Measurements from ENCODE around the gene WSB1. TPM values are rescaled to one million over a fixed set of nuclear protein-coding genes. Genes with fewer than 3 reads are reported as not detected.

WSB1 gene
- total RNA-seq, 1 donor from 2014 or later = 176 TPM

DNA sequence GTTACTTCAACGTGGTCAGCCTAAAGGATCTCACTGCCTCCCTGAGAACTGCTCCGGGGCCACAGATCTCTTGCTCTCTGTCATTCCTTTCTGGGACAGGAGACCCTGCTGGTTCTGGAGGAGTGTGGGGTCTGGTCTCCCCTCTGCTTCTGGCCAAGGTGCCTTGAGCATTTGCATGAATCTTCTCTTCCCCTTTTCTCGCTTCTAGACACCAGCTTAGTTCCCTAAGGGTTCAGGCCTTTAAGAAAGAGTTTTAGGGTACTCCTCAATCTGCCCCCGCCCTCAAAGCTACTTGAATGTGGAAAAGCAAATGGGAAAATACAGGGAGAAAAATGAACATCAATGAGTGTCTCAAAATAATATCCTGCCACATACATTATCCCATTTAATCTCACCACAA lies 48.1 kb downstream of the WSB1 start:
- DNase-seq (ENCODE audit: low spot score in 2 of 2) = no peak

DNA sequence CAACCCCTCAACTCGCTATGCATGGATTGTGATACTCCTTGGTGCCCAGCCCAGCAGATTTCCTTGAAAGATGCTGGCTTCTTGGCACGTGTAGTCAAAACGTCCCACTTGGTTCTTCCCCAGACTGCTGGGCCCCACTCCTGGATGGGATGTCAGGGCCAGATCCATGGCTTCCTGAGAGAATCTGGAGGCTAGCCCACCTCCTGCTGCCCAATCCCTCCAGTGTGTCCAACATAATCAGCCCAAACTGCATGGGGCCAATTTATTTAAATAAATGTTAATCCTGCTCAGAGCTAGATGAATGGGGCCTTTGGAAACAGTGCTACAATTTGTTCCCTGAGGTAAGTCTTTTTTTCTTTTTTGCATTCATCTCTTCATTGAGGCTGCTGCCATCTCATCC lies 49.4 kb downstream of the WSB1 start:
- intact Hi-C loops (cut with DNase I) = no loop called here
- no peaks in the 10 kb centered on the region for H3K36me3 ChIP-seq
- no peaks in the 10 kb centered on the region for H3K9me3 ChIP-seq
- TF ChIP-seq, protein P1, sequence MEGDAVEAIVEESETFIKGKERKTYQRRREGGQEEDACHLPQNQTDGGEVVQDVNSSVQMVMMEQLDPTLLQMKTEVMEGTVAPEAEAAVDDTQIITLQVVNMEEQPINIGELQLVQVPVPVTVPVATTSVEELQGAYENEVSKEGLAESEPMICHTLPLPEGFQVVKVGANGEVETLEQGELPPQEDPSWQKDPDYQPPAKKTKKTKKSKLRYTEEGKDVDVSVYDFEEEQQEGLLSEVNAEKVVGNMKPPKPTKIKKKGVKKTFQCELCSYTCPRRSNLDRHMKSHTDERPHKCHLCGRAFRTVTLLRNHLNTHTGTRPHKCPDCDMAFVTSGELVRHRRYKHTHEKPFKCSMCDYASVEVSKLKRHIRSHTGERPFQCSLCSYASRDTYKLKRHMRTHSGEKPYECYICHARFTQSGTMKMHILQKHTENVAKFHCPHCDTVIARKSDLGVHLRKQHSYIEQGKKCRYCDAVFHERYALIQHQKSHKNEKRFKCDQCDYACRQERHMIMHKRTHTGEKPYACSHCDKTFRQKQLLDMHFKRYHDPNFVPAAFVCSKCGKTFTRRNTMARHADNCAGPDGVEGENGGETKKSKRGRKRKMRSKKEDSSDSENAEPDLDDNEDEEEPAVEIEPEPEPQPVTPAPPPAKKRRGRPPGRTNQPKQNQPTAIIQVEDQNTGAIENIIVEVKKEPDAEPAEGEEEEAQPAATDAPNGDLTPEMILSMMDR (IDR thresholded peaks at IDR 0.05) = no peak
- H3K27ac ChIP-seq = no peak overlapping the region
- no peak overlapping the region for H3K4me3 ChIP-seq
- DNase-seq (ENCODE audit: low spot score in 2 of 2) = no peak
- H3K4me1 ChIP-seq = no peaks in the 10 kb centered on the region
- no peaks in the 10 kb centered on the region for H3K27me3 ChIP-seq

More for the DNA sequence above, 48.1 kb downstream of the WSB1 start:
- Histone ChIP-seq H3K9me3 (no peaks in the 10 kb centered on the region), H3K27ac (no peak overlapping the region), H3K27me3 (no peaks in the 10 kb centered on the region), H3K4me3 (no peak overlapping the region), H3K36me3 (no peaks in the 10 kb centered on the region), H3K4me1 (no peaks in the 10 kb centered on the region)
- intact Hi-C loops (cut with DNase I) = no loop called here
- TF ChIP-seq, protein P1 (IDR thresholded peaks at IDR 0.05) = no peak

DNA sequence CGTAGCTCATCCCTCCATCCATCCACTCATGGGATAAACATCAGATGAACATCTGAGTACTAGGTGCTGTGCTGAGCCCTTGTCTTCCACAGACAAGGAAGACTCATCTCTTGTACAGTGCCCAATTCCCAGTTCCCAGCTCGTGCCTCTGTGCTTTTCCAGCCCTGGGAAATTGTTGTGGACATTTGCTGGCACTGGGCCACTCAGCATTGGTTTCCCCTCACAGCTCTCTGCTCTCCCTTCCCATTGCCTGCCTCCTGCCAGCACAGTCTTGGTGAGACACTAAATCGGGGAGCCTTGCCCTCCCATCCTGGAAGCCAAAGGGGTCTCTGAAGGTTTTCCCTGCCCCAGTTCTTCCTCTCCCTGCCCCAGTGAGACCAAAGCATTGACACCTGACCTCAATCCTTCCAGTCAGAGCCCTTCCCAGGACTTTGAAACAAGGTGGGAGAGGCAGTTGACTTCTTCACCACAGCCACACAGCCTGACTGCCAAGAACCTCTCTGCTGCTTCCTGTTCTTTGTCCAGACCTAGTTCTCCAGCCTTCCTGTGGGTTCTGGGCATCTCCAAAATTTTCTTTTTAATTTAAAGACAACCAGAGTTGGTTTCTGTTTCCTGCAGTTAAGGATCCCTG lies 50.2 kb downstream of the WSB1 start:
- Histone ChIP-seq H3K9me3 (no peaks in the 10 kb centered on the region), H3K36me3 (no peaks in the 10 kb centered on the region), H3K4me3 (no peak overlapping the region), H3K4me1 (peaks cover 0 to under 1% of the 10 kb centered on the region in 2 donors), H3K27me3 (no peaks in the 10 kb centered on the region), H3K27ac (no peak overlapping the region)
- intact Hi-C loops (cut with DNase I) = no loop called here
- no peak for DNase-seq (ENCODE audit: low spot score in 2 of 2)
- TF ChIP-seq, protein P1 (IDR thresholded peaks at IDR 0.05) = no peak

DNA sequence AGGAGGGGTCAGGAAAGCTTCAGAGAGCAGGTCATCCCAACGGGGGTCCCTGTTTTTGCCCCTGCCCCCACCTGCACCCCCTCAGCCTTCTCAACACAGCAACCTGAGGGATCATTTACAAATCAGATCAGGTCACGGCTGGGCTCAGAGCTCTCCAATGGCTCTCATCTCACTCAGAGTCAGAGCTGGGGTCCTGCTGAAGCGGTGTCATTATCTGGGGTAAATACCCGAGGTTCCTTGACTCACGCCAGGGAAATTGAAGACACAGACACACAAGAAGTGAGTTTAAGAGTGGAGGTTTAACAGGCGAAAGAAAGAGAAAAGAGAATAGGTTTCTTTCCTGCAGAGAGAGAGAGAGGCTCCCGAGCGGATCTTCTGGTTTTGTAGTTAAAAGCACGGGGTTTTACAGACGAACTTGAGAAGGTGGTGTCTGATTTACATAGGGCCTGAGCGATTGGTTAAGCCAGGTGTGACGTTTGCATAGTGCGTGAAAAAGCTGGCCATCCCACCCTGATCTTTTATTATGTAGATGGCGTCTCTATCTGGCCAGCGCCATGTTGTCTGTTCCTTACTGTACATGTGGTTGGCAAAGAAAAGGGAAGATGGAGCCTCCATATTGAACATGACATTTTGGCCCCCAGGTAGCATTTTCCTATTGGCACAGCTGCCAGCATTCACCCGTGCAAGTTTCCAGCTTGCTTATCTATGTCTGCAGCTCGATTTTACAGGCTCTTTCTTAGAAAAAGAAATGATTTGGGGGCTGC lies 51.4 kb downstream of the WSB1 start:
- TF ChIP-seq, protein P1 (IDR thresholded peaks at IDR 0.05) = no peak
- no peak overlapping the region for H3K27ac ChIP-seq
- no peaks in the 10 kb centered on the region for H3K27me3 ChIP-seq
- H3K4me1 ChIP-seq = peaks cover 0 to 3% of the 10 kb centered on the region in 2 donors
- no peaks in the 10 kb centered on the region for H3K36me3 ChIP-seq
- no peak for DNase-seq (ENCODE audit: low spot score in 2 of 2)
- no peaks in the 10 kb centered on the region for H3K9me3 ChIP-seq
- intact Hi-C loops (cut with DNase I) = no loop called here
- H3K4me3 ChIP-seq = no peak overlapping the region

DNA sequence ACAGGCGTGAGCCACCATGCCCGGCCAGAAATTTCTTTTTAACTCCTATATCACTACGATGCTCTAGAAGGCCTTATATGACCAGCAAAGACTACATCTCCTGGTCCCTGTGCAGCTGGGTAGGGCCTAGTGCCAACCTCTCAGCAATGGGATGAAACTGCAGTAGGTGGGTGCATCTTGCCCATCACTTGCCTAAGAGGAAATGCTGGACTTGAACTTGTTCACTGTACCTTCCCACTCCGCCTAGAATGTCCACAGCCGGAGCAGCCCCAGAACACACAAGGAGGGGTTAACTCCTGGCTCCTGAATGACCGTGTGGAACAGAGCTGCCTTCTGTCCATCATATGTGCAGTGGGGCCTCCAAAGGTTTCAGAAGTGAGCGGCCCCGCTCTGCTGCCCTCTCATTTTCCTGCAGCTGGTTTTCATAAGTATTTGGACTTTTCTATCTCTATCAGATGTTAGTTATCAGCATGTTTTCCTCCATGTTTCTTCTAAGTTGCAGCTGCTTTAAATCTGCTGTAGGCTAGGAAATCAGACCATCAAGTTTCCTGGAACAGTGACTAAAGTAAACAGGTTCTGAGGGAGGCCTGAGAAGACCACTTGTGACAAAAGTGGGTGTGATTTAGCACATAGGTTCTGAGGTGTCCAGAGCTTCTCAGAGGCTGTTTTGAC lies 52.5 kb downstream of the WSB1 start:
- no peaks in the 10 kb centered on the region for H3K9me3 ChIP-seq
- intact Hi-C loops (cut with DNase I) = no loop called here
- H3K27ac ChIP-seq = no peak overlapping the region
- no peak overlapping the region for H3K4me3 ChIP-seq
- TF ChIP-seq, protein P1 (IDR thresholded peaks at IDR 0.05) = no peak
- no peaks in the 10 kb centered on the region for H3K36me3 ChIP-seq
- H3K4me1 ChIP-seq = peaks cover 0 to 3% of the 10 kb centered on the region in 2 donors
- no peaks in the 10 kb centered on the region for H3K27me3 ChIP-seq
- DNase-seq (ENCODE audit: low spot score in 2 of 2) = no peak

All from ascending aorta (tissue), 2 donors.